Activated naive CD4-positive, alpha-beta T cell treated with anti-CD3 and anti-CD28 coated beads, Interleukin-2, amount 50 U/mL, for 72 hours (primary cell): ENCODE measurements around the gene SLC4A7. TPM values are rescaled to one million over a fixed set of nuclear protein-coding genes. Genes with fewer than 3 reads are reported as not detected.
"Not testable (repeated sequence)": the region's sequence is repeated elsewhere in the genome, so short reads cannot be mapped to it uniquely, and the experiment has no call there.

ENCODE experiments used
- ATAC-seq, 2 donors: fragments of 150-1000 bp; cut with Tn5 transposase; 2 replicates each; pipeline ENCODE4 v1.10.0; 2021; ENCODE audit warnings: mild to moderate bottlenecking in 2 of 2, moderate library complexity in 2 of 2
- DNase-seq, 2 donors: peaks; one replicate each; pipeline ENCODE4 v3.0.0; 2021 to 2022; ENCODE audit warnings: low spot score in 2 of 2
- H3K27ac Mint-ChIP-seq, 2 donors: one replicate each; pipeline ENCODE4 v1.8.0; 2022; ENCODE audit warnings: mild to moderate bottlenecking in 2 of 2, mixed read lengths in 2 of 2
- H3K36me3 Mint-ChIP-seq, 2 donors: one replicate each; pipeline ENCODE4 v1.8.0; 2022; ENCODE audit warnings: mixed read lengths in 2 of 2
- H3K9me3 Mint-ChIP-seq, 2 donors: one replicate each; pipeline ENCODE4 v1.8.0; 2022; ENCODE audit warnings: mixed read lengths in 2 of 2
- total RNA-seq, 2 donors: library from RNA; stranded (reverse); gene quantifications; one replicate each; pipeline ENCODE4 v1.2.3, GENCODE V29; 2022

The SLC4A7 gene
- total RNA-seq, 2 donors from 2014 or later, result 37.5 to 57.0 TPM

- no peaks in the 10 kb centered on the region for H3K36me3 Mint-ChIP-seq
- ATAC-seq, result no peak
- no peak overlapping the region for H3K27ac Mint-ChIP-seq
- no peaks in the 10 kb centered on the region for H3K9me3 Mint-ChIP-seq
- no peak for DNase-seq
Measured at GRCh38 chr3:27356976-27357375, 127.2 kb downstream of the SLC4A7 start.

- H3K9me3 Mint-ChIP-seq, result no peaks in the 10 kb centered on the region
- no peak overlapping the region for H3K27ac Mint-ChIP-seq
- ATAC-seq, result no peak
- no peaks in the 10 kb centered on the region for H3K36me3 Mint-ChIP-seq
- no peak for DNase-seq
Measured at GRCh38 chr3:27354588-27355203, 129.5 kb downstream of the SLC4A7 start.

GRCh38 chr3:27354161-27354560 lies 130.0 kb downstream of the SLC4A7 start:
- Mint-ChIP-seq H3K36me3 (no peaks in the 10 kb centered on the region), H3K9me3 (no peaks in the 10 kb centered on the region), H3K27ac (no peak overlapping the region)
- ATAC-seq, result no peak
- DNase-seq, result no peak

GRCh38 chr3:27353221-27353620 lies 131.0 kb downstream of the SLC4A7 start:
- H3K9me3 Mint-ChIP-seq, result no peaks in the 10 kb centered on the region
- no peak for DNase-seq
- H3K27ac Mint-ChIP-seq, result no peak overlapping the region
- no peak for ATAC-seq
- H3K36me3 Mint-ChIP-seq, result no peaks in the 10 kb centered on the region

GRCh38 chr3:27352047-27352446 lies 132.1 kb downstream of the SLC4A7 start:
- no peak for ATAC-seq
- DNase-seq, result no peak
- Mint-ChIP-seq H3K36me3 (no peaks in the 10 kb centered on the region), H3K27ac (no peak overlapping the region), H3K9me3 (no peaks in the 10 kb centered on the region)

GRCh38 chr3:27349832-27350231 lies 134.4 kb downstream of the SLC4A7 start:
- Mint-ChIP-seq H3K9me3 (no peaks in the 10 kb centered on the region), H3K27ac (no peak overlapping the region), H3K36me3 (no peaks in the 10 kb centered on the region)
- no peak for DNase-seq
- ATAC-seq, result no peak

- H3K27ac Mint-ChIP-seq, result no peak overlapping the region
- H3K36me3 Mint-ChIP-seq, result no peaks in the 10 kb centered on the region
- ATAC-seq, result no peak
- no peak for DNase-seq
- no peaks in the 10 kb centered on the region for H3K9me3 Mint-ChIP-seq
Measured at GRCh38 chr3:27345959-27346865, 138.0 kb downstream of the SLC4A7 start.

GRCh38 chr3:27345493-27345892 lies 138.7 kb downstream of the SLC4A7 start:
- Mint-ChIP-seq H3K27ac (no peak overlapping the region), H3K9me3 (no peaks in the 10 kb centered on the region), H3K36me3 (no peaks in the 10 kb centered on the region)
- DNase-seq (no peak), ATAC-seq (peak; percentile 29 to 48)

GRCh38 chr3:27345045-27345444 lies 139.1 kb downstream of the SLC4A7 start:
- DNase-seq (no peak), ATAC-seq (no peak)
- H3K36me3 Mint-ChIP-seq, result no peaks in the 10 kb centered on the region
- no peaks in the 10 kb centered on the region for H3K9me3 Mint-ChIP-seq
- no peak overlapping the region for H3K27ac Mint-ChIP-seq

GRCh38 chr3:27344192-27344591 lies 140.0 kb downstream of the SLC4A7 start:
- Mint-ChIP-seq H3K9me3 (no peaks in the 10 kb centered on the region), H3K27ac (no peak overlapping the region), H3K36me3 (no peaks in the 10 kb centered on the region)
- DNase-seq (no peak), ATAC-seq (no peak)

- H3K36me3 Mint-ChIP-seq, result no peaks in the 10 kb centered on the region
- H3K9me3 Mint-ChIP-seq, result no peaks in the 10 kb centered on the region
- ATAC-seq (no peak), DNase-seq (no peak)
- no peak overlapping the region for H3K27ac Mint-ChIP-seq
Measured at GRCh38 chr3:27342267-27342666, 141.9 kb downstream of the SLC4A7 start.

GRCh38 chr3:27340534-27340933 lies 143.7 kb downstream of the SLC4A7 start:
- no peak for DNase-seq
- Mint-ChIP-seq H3K27ac (no peak overlapping the region), H3K36me3 (no peaks in the 10 kb centered on the region), H3K9me3 (no peaks in the 10 kb centered on the region)
- ATAC-seq, result no peak

GRCh38 chr3:27335571-27335970 lies 148.6 kb downstream of the SLC4A7 start:
- H3K9me3 Mint-ChIP-seq, result no peaks in the 10 kb centered on the region
- H3K27ac Mint-ChIP-seq, result no peak overlapping the region
- DNase-seq (no peak), ATAC-seq (no peak)
- no peaks in the 10 kb centered on the region for H3K36me3 Mint-ChIP-seq

GRCh38 chr3:27333843-27334242 lies 150.3 kb downstream of the SLC4A7 start:
- DNase-seq (no peak), ATAC-seq (no peak)
- no peaks in the 10 kb centered on the region for H3K9me3 Mint-ChIP-seq
- peaks cover 0 to 3% of the 10 kb centered on the region in 2 donors for H3K36me3 Mint-ChIP-seq
- no peak overlapping the region for H3K27ac Mint-ChIP-seq

- H3K9me3 Mint-ChIP-seq, H3K27ac Mint-ChIP-seq, ATAC-seq, DNase-seq: not testable (repeated sequence)
- peaks cover 8 to 11% of the 10 kb centered on the region in 2 donors for H3K36me3 Mint-ChIP-seq
Measured at GRCh38 chr3:27328982-27329762, 155.0 kb downstream of the SLC4A7 start.

GRCh38 chr3:27326629-27327545 lies 157.3 kb downstream of the SLC4A7 start:
- Mint-ChIP-seq H3K9me3 (peaks cover 7% of the 10 kb centered on the region in 2 donors), H3K36me3 (peaks cover 8 to 11% of the 10 kb centered on the region in 2 donors), H3K27ac (no peak overlapping the region)
- no peak for ATAC-seq
- no peak for DNase-seq
